ENCODE data around the gene TRHDE.

Gene TRHDE

GRCh38 chr12:72380441-72380840 lies 108.3 kb downstream of the TRHDE start:
- H3K27me3 ChIP-seq (ENCODE audit: low read length): no peaks in the 10 kb centered on the region
- H3K9me3 ChIP-seq (ENCODE audit: insufficient read depth, low read length): no peaks in the 10 kb centered on the region
- TF ChIP-seq EZH2phosphoT487 (conservative IDR thresholded peaks at IDR 0.05; ENCODE audit: low read length) (no peak), CTCF (IDR thresholded peaks at IDR 0.05; ENCODE audit: insufficient read depth, low read length, poor library complexity, severe bottlenecking) (no peak)
- H3K27ac ChIP-seq (ENCODE audit: low read depth, low read length): no peak overlapping the region
- H3K4me2 ChIP-seq (ENCODE audit: low read depth, low read length, poor library complexity, severe bottlenecking): no peak overlapping the region
- no peak overlapping the region for H3K4me3 ChIP-seq (ENCODE audit: insufficient read depth, low read length, poor library complexity, severe bottlenecking)
- no peaks in the 10 kb centered on the region for H3K36me3 ChIP-seq (ENCODE audit: low read length)
- H4K20me1 ChIP-seq (ENCODE audit: low read depth, low read length): no peaks in the 10 kb centered on the region
- H2AFZ ChIP-seq (ENCODE audit: low read depth, low read length, severe bottlenecking): no peak overlapping the region
- no peaks in the 10 kb centered on the region for H3K9me2 ChIP-seq (replicated peaks; ENCODE audit: insufficient read depth, low read length)
- H3K9ac ChIP-seq (ENCODE audit: low read length): no peak overlapping the region
- H3K79me2 ChIP-seq (ENCODE audit: insufficient read depth, low read length): no peaks in the 10 kb centered on the region
- H3F3A ChIP-seq (ENCODE audit: insufficient read depth): no peaks in the 10 kb centered on the region

GRCh38 chr12:72388322-72388721 lies 116.2 kb downstream of the TRHDE start:
- H3K9ac ChIP-seq (ENCODE audit: low read length): no peak overlapping the region
- H3K79me2 ChIP-seq (ENCODE audit: insufficient read depth, low read length): no peaks in the 10 kb centered on the region
- H3K27ac ChIP-seq (ENCODE audit: low read depth, low read length): no peak overlapping the region
- TF ChIP-seq EZH2phosphoT487 (conservative IDR thresholded peaks at IDR 0.05; ENCODE audit: low read length) (no peak), CTCF (IDR thresholded peaks at IDR 0.05; ENCODE audit: insufficient read depth, low read length, poor library complexity, severe bottlenecking) (no peak)
- H3K9me3 ChIP-seq (ENCODE audit: insufficient read depth, low read length): no peaks in the 10 kb centered on the region
- H4K20me1 ChIP-seq (ENCODE audit: low read depth, low read length): no peaks in the 10 kb centered on the region
- no peaks in the 10 kb centered on the region for H3K9me2 ChIP-seq (replicated peaks; ENCODE audit: insufficient read depth, low read length)
- no peaks in the 10 kb centered on the region for H3K27me3 ChIP-seq (ENCODE audit: low read length)
- no peak overlapping the region for H3K4me3 ChIP-seq (ENCODE audit: insufficient read depth, low read length, poor library complexity, severe bottlenecking)
- no peaks in the 10 kb centered on the region for H3K36me3 ChIP-seq (ENCODE audit: low read length)
- no peaks in the 10 kb centered on the region for H3F3A ChIP-seq (ENCODE audit: insufficient read depth)
- no peak overlapping the region for H2AFZ ChIP-seq (ENCODE audit: low read depth, low read length, severe bottlenecking)
- no peak overlapping the region for H3K4me2 ChIP-seq (ENCODE audit: low read depth, low read length, poor library complexity, severe bottlenecking)

GRCh38 chr12:72390146-72390545 lies 118.0 kb downstream of the TRHDE start:
- H2AFZ ChIP-seq (ENCODE audit: low read depth, low read length, severe bottlenecking): no peak overlapping the region
- H3F3A ChIP-seq (ENCODE audit: insufficient read depth): no peaks in the 10 kb centered on the region
- no peaks in the 10 kb centered on the region for H3K27me3 ChIP-seq (ENCODE audit: low read length)
- no peaks in the 10 kb centered on the region for H3K9me3 ChIP-seq (ENCODE audit: insufficient read depth, low read length)
- H3K4me2 ChIP-seq (ENCODE audit: low read depth, low read length, poor library complexity, severe bottlenecking): no peak overlapping the region
- H3K27ac ChIP-seq (ENCODE audit: low read depth, low read length): no peak overlapping the region
- no peak overlapping the region for H3K4me3 ChIP-seq (ENCODE audit: insufficient read depth, low read length, poor library complexity, severe bottlenecking)
- H4K20me1 ChIP-seq (ENCODE audit: low read depth, low read length): no peaks in the 10 kb centered on the region
- no peaks in the 10 kb centered on the region for H3K36me3 ChIP-seq (ENCODE audit: low read length)
- no peak overlapping the region for H3K9ac ChIP-seq (ENCODE audit: low read length)
- no peaks in the 10 kb centered on the region for H3K79me2 ChIP-seq (ENCODE audit: insufficient read depth, low read length)
- TF ChIP-seq CTCF (IDR thresholded peaks at IDR 0.05; ENCODE audit: insufficient read depth, low read length, poor library complexity, severe bottlenecking) (no peak), EZH2phosphoT487 (conservative IDR thresholded peaks at IDR 0.05; ENCODE audit: low read length) (no peak)
- H3K9me2 ChIP-seq (replicated peaks; ENCODE audit: insufficient read depth, low read length): no peaks in the 10 kb centered on the region

Measured in SU-DHL-6 (cell line).